HL-60 (cell line): Measurements from ENCODE around the gene OTOA.

ENCODE experiments used
- CTCF ChIP-seq: IDR thresholded peaks from one replicate; pipeline ENCODE4 v1.5.1; 2011; ENCODE audit warnings: low read length, control low read depth, inconsistent platforms; ENCODE audit not compliant: insufficient read depth
- GABPA ChIP-seq: IDR thresholded peaks from 2 replicates; pipeline ENCODE4 v1.6.1; 2012; ENCODE audit warnings: low read depth
- POLR2AphosphoS5 ChIP-seq: IDR thresholded peaks from 2 replicates; pipeline ENCODE4 v1.6.1; 2012; ENCODE audit warnings: low read depth

GRCh38 chr16:21683184-21683583 is 19.4 kb downstream of the OTOA start:
- no peak for TF ChIP-seq CTCF
- TF ChIP-seq POLR2AphosphoS5, result no peak
- TF ChIP-seq GABPA, result no peak
